Measurements from ENCODE around the gene CTSF.

DNA sequence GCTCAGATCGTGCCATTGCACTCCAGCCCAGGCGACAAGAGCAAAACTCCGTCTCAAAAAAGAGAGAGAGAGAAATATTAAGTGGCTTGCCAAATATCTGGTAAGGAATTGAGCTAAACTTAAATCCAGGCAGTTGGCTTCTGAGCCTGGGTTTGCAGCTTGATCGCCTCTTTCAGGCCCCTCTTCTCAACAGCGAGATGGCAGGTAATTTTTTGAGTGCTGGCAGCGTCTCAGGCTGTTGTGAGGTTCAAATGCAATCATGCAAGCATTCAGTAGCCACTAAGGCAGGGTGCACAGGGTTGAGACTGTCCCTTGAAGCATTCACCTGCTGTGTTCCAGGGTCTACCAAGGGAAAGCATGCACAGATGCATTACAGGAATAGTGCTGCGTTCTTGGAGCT lies 670 bp upstream of the CTSF start:
- no peak for TF ChIP-seq CREB1 (IDR thresholded peaks at IDR 0.05)
- TF ChIP-seq CTCF (IDR thresholded peaks at IDR 0.05; ENCODE audit: control extremely low read depth in 1 of 3, insufficient read depth in 1 of 3, low read depth in 1 of 3, low read length in 3 of 3) = no peak
- no peak for TF ChIP-seq POLR2A (IDR thresholded peaks at IDR 0.05; ENCODE audit: control extremely low read depth in 1 of 2, low read depth in 2 of 2, low read length in 2 of 2)
- TF ChIP-seq EGR1 (IDR thresholded peaks at IDR 0.05; ENCODE audit: borderline replicate concordance, low read depth, low read length) = no peak
- no peak for TF ChIP-seq KDM5A (IDR thresholded peaks at IDR 0.05; ENCODE audit: low read length)
- TF ChIP-seq EZH2 (IDR thresholded peaks at IDR 0.05; ENCODE audit: low read depth, low read length, severe bottlenecking) = no peak
- TF ChIP-seq, protein P1, sequence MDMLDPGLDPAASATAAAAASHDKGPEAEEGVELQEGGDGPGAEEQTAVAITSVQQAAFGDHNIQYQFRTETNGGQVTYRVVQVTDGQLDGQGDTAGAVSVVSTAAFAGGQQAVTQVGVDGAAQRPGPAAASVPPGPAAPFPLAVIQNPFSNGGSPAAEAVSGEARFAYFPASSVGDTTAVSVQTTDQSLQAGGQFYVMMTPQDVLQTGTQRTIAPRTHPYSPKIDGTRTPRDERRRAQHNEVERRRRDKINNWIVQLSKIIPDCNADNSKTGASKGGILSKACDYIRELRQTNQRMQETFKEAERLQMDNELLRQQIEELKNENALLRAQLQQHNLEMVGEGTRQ (IDR thresholded peaks at IDR 0.05; ENCODE audit: low read length) = no peak
- TF ChIP-seq SAP30 (IDR thresholded peaks at IDR 0.05; ENCODE audit: insufficient read depth, insufficient replicate concordance, low read length) = no peak
- TF ChIP-seq NANOG (IDR thresholded peaks at IDR 0.05; ENCODE audit: insufficient read depth, low read depth, low read length, poor library complexity, severe bottlenecking) = no peak
- no peak for TF ChIP-seq RFX5 (IDR thresholded peaks at IDR 0.05; ENCODE audit: borderline replicate concordance, low read depth, low read length)

Measured in H1 (cell line).